ENCODE measurements around the gene PFKM.

DNA sequence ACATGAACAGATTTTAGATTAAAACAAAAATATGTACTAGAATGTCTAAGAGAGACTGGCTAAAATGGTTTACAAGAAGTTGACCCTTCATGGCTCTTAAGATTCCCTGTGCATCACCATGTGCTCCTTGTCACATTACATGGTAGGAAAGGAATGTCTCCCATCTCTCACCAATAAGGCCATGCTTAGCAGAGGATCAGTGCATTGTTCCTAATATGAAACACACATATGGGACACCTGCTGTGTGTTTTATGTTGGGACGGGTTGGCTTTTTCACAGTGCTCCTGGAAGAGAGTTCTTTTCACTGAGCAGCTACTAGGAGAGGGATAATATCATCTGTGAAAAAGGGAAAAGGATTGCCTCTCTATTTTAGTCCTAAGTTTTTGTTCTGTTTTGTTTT lies 9.6 kb downstream of the PFKM start:
- TF ChIP-seq POLR2A (IDR thresholded peaks at IDR 0.05; ENCODE audit: low read depth, low read length) (no peak), TAF1 (IDR thresholded peaks at IDR 0.05; ENCODE audit: low read depth, low read length) (no peak), POLR2AphosphoS5 (IDR thresholded peaks at IDR 0.05; ENCODE audit: low read depth, low read length) (no peak), SPI1 (IDR thresholded peaks at IDR 0.05; ENCODE audit: low read depth, low read length) (no peak)
